HepG2 (cell line): ENCODE results near the gene ACSS2. TPM values are rescaled to one million over a fixed set of nuclear protein-coding genes. Genes with fewer than 3 reads are reported as not detected.

Experiments
- DPF2 ChIP-seq: sonication (generic); formaldehyde crosslinking; IDR thresholded peaks from 2 replicates; pipeline ENCODE4 v1.4.0; 2020; ENCODE audit warnings: mild to moderate bottlenecking, low read depth, missing genetic modification reagents, borderline replicate concordance
- FLYWCH1 ChIP-seq: sonication (generic); formaldehyde crosslinking; IDR thresholded peaks from 2 replicates; pipeline ENCODE4 v1.8.1; 2023; ENCODE audit warnings: mild to moderate bottlenecking, missing genetic modification reagents
- FOSL2 ChIP-seq: sonication (generic); formaldehyde crosslinking; IDR thresholded peaks from 2 replicates; pipeline ENCODE4 v1.4.0; 2020; ENCODE audit warnings: missing genetic modification reagents
- FOXJ3 ChIP-seq: sonication (generic); formaldehyde crosslinking; IDR thresholded peaks from 2 replicates; pipeline ENCODE4 v1.4.0; 2020; ENCODE audit warnings: missing genetic modification reagents, mild to moderate bottlenecking, borderline replicate concordance
- GFI1 ChIP-seq: sonication (generic); formaldehyde crosslinking; IDR thresholded peaks from 2 replicates; pipeline ENCODE4 v1.5.0; 2020; ENCODE audit warnings: missing genetic modification reagents, mild to moderate bottlenecking, borderline replicate concordance
- ISL2 ChIP-seq: sonication (generic); formaldehyde crosslinking; IDR thresholded peaks from 2 replicates; pipeline ENCODE4 v1.5.0; 2020; ENCODE audit warnings: missing genetic modification reagents
- JUNB ChIP-seq: sonication (generic); formaldehyde crosslinking; IDR thresholded peaks from 2 replicates; pipeline ENCODE4 v1.8.0; 2022; ENCODE audit warnings: missing genetic modification reagents, mild to moderate bottlenecking, borderline replicate concordance
- LCORL ChIP-seq, 2 experiments: fragments of 450-650 bp in 1 of 2; sonication (generic) in 1 of 2; formaldehyde crosslinking in 1 of 2; IDR thresholded peaks; 2 replicates each; pipeline versions ENCODE4 v1.5.0 to v1.6.1; 2017 to 2020; ENCODE audit warnings: antibody characterized with exemption in 1 of 2, missing genetic modification reagents in 1 of 2
- MYNN ChIP-seq: sonication (generic); formaldehyde crosslinking; IDR thresholded peaks from 2 replicates; pipeline ENCODE4 v1.4.0; 2020; ENCODE audit warnings: mild to moderate bottlenecking, low read depth, missing genetic modification reagents
- NR3C1 ChIP-seq: sonication (generic); formaldehyde crosslinking; IDR thresholded peaks from 2 replicates; pipeline ENCODE4 v1.4.0; 2020; ENCODE audit warnings: missing genetic modification reagents
- PAWR ChIP-seq: sonication (generic); formaldehyde crosslinking; IDR thresholded peaks from 2 replicates; pipeline ENCODE4 v1.4.0; 2020; ENCODE audit warnings: missing genetic modification reagents, mild to moderate bottlenecking, borderline replicate concordance
- SMAD1 ChIP-seq: sonication (generic); formaldehyde crosslinking; IDR thresholded peaks from 2 replicates; pipeline ENCODE4 v1.4.0; 2020; ENCODE audit warnings: missing genetic modification reagents, low read depth, mild to moderate bottlenecking, borderline replicate concordance
- SMC3 ChIP-seq: IDR thresholded peaks from 2 replicates; pipeline ENCODE4 v1.6.1; 2011; ENCODE audit warnings: low read length, improper control_type of control experiment
- YEATS2 ChIP-seq: sonication (generic); formaldehyde crosslinking; IDR thresholded peaks from 2 replicates; pipeline ENCODE4 v1.4.0; 2020; ENCODE audit warnings: missing genetic modification reagents, borderline replicate concordance
- ZBTB33 ChIP-seq: sonication (generic); formaldehyde crosslinking; IDR thresholded peaks from 2 replicates; pipeline ENCODE4 v1.4.0; 2020; ENCODE audit warnings: missing genetic modification reagents
- ZBTB44 ChIP-seq: sonication (generic); formaldehyde crosslinking; IDR thresholded peaks from 2 replicates; pipeline ENCODE4 v1.4.0; 2020; ENCODE audit warnings: missing genetic modification reagents
- ZNF207 ChIP-seq: fragments of 450-650 bp; IDR thresholded peaks from 2 replicates; pipeline ENCODE4 v1.6.1; 2016; ENCODE audit warnings: antibody characterized with exemption, borderline replicate concordance
- ZNF235 ChIP-seq: sonication (generic); formaldehyde crosslinking; IDR thresholded peaks from 2 replicates; pipeline ENCODE4 v1.8.1; 2023; ENCODE audit warnings: mild to moderate bottlenecking, missing genetic modification reagents, borderline replicate concordance
- ZNF24 ChIP-seq: fragments of 450-650 bp; IDR thresholded peaks from 2 replicates; pipeline ENCODE4 v1.6.1; 2017; ENCODE audit warnings: antibody characterized with exemption, mild to moderate bottlenecking
- ZNF343 ChIP-seq: sonication (generic); formaldehyde crosslinking; IDR thresholded peaks from 2 replicates; pipeline ENCODE4 v1.4.0; 2020; ENCODE audit warnings: mild to moderate bottlenecking, missing genetic modification reagents
- ZNF816 ChIP-seq: sonication (generic); formaldehyde crosslinking; IDR thresholded peaks from 2 replicates; pipeline ENCODE4 v1.8.0; 2022; ENCODE audit warnings: missing genetic modification reagents, mild to moderate bottlenecking, borderline replicate concordance
- ZNF879 ChIP-seq: sonication (generic); formaldehyde crosslinking; IDR thresholded peaks from 2 replicates; pipeline ENCODE4 v1.8.1; 2023; ENCODE audit warnings: missing genetic modification reagents
- polyA plus RNA-seq, 8 experiments: library from polyadenylated mRNA; depleted of rRNA in 3 of 8; stranded (reverse) in 7 of 8; unstranded in 1 of 8; fragments of >200 nt; fragmentation: Illumina TruSeq in 4 of 8; extraction: Trizol in 4 of 8; gene quantifications; 2 replicates each; pipeline versions ENCODE4 v1.2.1 to v1.2.3, GENCODE V29; 2011 to 2016; ENCODE audit warnings: low read depth in 4 of 8, missing spikeins in 1 of 8, mixed read lengths in 1 of 8; ENCODE audit not compliant: insufficient read depth in 1 of 8
- total RNA-seq, 5 experiments: library from RNA; depleted of rRNA; stranded (reverse); fragments of >200 nt; fragmentation: Illumina TruSeq; extraction: Trizol; gene quantifications; 2 replicates each; pipeline ENCODE4 v1.2.3, GENCODE V29; 2016; ENCODE audit warnings: low read depth in 1 of 5
- TF ChIP-seq, protein P1 (sequence below): sonication (generic); formaldehyde crosslinking; IDR thresholded peaks from 2 replicates; pipeline ENCODE4 v1.4.0; 2020; ENCODE audit warnings: missing genetic modification reagents
- TF ChIP-seq, protein P2 (sequence below): sonication (generic); formaldehyde crosslinking; IDR thresholded peaks from 2 replicates; pipeline ENCODE4 v1.8.1; 2023; ENCODE audit warnings: missing genetic modification reagents, mild to moderate bottlenecking, borderline replicate concordance

ACSS2 gene
- total and polyA plus RNA-seq, 2 of the 13 experiments (the other 11 are each of a cell fraction or from before 2014, with no cell fraction given), result 72.8 to 89.7 TPM

GRCh38 chr20:34876406-34877282 is at the start of gene ACSS2 (continued):
- TF ChIP-seq LCORL (IDR thresholded peaks at IDR 0.05) (no peak), LCORL (CRISPR knock-in tag; IDR thresholded peaks at IDR 0.05) (no peak), ZNF207 (no peak), FOXJ3 (no peak), ZNF235 (CRISPR knock-in tag) (peak; percentile 68; the same call in 1 of the 2 replicates), SMAD1 (CRISPR knock-in tag) (peak; percentile 30; the same call in 1 of the 2 replicates), ZNF816 (CRISPR knock-in tag) (peak; percentile 67), PAWR (CRISPR knock-in tag) (no peak), ISL2 (CRISPR knock-in tag) (no peak; the same call in 1 of the 2 replicates), SMC3 (no peak), FOSL2 (CRISPR knock-in tag) (no peak), FLYWCH1 (0 out of 2 replicates have a peak, but pooled peaks have one; percentile 70), ZBTB33 (CRISPR knock-in tag) (no peak), ZBTB44 (CRISPR knock-in tag) (peak; percentile 85; the same call in 1 of the 2 replicates), ZNF343 (CRISPR knock-in tag) (peak; percentile 15; the same call in 1 of the 2 replicates), JUNB (CRISPR knock-in tag) (no peak), YEATS2 (no peak), DPF2 (no peak), GFI1 (CRISPR knock-in tag) (peak; percentile 47; the same call in 1 of the 2 replicates), ZNF879 (CRISPR knock-in tag) (peak; percentile 87), ZNF24 (no peak), MYNN (CRISPR knock-in tag) (no peak), NR3C1 (CRISPR knock-in tag) (no peak)
- TF ChIP-seq, protein P1, sequence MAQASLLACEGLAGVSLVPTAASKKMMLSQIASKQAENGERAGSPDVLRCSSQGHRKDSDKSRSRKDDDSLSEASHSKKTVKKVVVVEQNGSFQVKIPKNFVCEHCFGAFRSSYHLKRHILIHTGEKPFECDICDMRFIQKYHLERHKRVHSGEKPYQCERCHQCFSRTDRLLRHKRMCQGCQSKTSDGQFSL (CRISPR knock-in tag), result peak; percentile 27; the same call in 1 of the 2 replicates
- TF ChIP-seq, protein P2, sequence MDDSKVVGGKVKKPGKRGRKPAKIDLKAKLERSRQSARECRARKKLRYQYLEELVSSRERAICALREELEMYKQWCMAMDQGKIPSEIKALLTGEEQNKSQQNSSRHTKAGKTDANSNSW (CRISPR knock-in tag), result no peak
